ENCODE data around the gene CADM3.

DNA sequence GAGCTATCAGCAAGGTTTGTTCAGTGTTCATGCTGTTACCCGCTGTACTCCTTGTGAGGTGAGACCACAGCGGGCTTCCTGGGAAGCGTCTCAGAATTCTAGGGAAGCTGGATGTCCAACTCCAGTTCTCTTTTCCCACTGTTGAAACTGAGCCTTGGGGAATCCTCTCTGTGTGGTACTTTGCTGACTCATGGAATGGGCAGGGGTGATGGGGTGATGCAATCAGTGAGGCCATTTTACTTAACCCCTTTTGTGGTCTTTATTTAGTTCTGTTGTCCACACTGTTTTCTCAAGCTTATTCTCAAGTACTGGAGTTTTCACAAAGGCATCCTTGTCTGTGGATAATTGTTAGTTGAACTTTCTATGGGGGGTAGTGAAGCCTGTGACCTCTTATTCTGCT lies 75.9 kb downstream of the CADM3 start:
- TF ChIP-seq, protein P1, sequence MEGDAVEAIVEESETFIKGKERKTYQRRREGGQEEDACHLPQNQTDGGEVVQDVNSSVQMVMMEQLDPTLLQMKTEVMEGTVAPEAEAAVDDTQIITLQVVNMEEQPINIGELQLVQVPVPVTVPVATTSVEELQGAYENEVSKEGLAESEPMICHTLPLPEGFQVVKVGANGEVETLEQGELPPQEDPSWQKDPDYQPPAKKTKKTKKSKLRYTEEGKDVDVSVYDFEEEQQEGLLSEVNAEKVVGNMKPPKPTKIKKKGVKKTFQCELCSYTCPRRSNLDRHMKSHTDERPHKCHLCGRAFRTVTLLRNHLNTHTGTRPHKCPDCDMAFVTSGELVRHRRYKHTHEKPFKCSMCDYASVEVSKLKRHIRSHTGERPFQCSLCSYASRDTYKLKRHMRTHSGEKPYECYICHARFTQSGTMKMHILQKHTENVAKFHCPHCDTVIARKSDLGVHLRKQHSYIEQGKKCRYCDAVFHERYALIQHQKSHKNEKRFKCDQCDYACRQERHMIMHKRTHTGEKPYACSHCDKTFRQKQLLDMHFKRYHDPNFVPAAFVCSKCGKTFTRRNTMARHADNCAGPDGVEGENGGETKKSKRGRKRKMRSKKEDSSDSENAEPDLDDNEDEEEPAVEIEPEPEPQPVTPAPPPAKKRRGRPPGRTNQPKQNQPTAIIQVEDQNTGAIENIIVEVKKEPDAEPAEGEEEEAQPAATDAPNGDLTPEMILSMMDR (IDR thresholded peaks at IDR 0.05) = no peak
- TF ChIP-seq EZH2 (IDR thresholded peaks at IDR 0.05; ENCODE audit: borderline replicate concordance, insufficient read depth, low read depth, low read length, poor library complexity, severe bottlenecking) = no peak
